Hippocampal formation (tissue), 2 donors: ENCODE data around the gene SSR3.

ENCODE experiments used
- DNase-seq, 2 donors: peaks; one replicate each; lab custom pipeline; 2025; lab: John Stamatoyannopoulos, UW

The SSR3 gene

DNA sequence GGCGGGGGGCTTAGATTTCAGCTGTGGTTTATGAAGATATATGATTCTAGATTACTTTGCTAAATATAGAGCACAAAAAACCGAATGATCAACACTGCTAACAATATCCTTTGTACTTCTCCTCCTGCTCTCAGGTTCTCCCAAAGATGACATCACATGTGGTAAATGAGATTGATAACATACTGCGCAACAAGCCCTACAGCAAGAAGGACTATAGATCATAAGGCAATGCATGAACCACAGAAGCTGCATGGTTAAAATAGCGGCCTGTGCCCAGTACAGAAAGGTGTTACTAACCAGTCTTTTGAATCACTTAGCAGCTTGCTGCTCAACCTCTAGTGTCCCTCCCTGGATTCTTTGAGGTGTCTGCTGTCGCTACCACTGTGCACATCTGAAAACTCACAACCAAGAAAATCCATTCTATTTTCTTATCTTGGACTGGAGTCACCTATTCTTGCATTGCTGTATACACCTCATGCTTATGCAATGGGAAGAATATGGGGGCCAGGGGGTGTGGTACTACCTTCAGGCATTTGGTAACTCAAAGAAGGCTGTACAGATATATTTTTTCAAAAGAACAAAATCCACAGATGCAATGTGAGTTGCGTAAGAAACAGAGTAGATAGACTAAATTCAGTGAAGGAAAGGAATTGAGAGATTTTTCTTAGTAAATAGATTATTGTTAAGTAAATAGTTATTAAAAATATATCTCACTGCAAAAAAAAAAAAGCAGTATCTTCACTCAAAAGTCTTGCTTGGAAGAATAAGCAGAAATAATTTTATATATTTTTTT is 18.2 kb downstream of the SSR3 start:
- no peak for DNase-seq

- DNase-seq = no peak
Measured at GRCh38 chr3:156535798-156536197, 19.1 kb downstream of the SSR3 start.

- DNase-seq = peak; percentile 15 to 72
Measured at GRCh38 chr3:156535162-156535627, 19.7 kb downstream of the SSR3 start.

DNA sequence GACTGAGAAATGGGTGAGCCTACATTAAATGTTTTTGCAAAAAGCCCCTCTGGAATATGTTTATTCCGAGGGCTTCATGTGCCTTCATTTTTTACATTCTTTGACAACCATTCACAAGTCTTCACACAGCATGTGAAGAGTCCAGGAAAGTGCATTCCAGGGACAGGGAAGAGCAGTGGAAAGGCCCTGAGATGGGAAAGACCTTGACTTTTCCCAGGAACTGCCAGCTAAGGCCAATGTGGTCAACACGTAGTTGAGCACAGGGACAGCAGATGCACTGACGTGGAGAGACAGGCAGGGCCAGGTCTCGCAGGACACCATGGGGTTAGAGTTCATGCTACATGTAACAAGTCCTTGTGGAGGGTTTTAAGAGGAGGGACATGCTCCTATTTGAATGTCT is 21.7 kb downstream of the SSR3 start:
- DNase-seq = no peak

- DNase-seq = no peak
Measured at GRCh38 chr3:156532730-156533129, 22.2 kb downstream of the SSR3 start.

DNA sequence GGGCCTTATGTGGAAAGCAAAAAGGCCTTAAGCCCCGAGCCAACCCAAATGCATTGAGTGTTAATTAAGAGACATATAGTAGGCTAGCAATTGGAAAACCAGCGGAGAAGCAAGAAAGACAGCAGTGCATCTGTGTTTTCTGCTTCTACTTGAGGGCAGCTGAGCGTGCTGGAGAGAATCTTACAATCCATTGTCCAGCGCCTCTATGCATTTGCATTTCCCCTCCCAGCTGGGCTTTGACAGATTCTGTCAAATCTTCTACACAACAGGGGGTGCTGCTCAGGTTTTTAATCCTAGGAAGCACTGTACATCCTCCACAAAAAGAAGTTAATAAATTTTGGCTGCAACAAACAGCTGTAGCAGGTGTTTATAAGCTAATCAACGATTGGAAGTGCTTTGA is 23.9 kb downstream of the SSR3 start:
- DNase-seq = no peak

DNA sequence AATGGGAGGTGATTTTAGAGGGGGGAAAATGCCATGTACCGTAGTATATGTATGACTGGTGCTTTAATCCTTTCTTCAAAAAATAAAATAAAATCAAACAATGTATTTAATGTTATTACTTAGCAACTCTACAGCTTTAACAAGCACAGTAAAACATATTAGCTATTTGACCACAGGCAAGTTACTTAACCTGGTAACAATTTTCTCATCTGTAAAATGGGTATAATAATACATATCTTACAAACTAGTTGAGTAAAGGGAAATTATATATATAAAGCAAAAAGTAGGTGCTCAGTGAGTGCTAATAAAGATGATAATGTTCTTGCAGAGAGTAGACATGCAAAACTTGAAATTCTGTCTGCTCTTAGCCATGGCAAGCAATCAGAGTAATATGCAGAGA is 27.9 kb downstream of the SSR3 start:
- DNase-seq = no peak

- no peak for DNase-seq
Measured at GRCh38 chr3:156525808-156526207, 29.1 kb downstream of the SSR3 start.

GRCh38 chr3:156522673-156523072 is 32.2 kb downstream of the SSR3 start:
- DNase-seq = no peak

DNA sequence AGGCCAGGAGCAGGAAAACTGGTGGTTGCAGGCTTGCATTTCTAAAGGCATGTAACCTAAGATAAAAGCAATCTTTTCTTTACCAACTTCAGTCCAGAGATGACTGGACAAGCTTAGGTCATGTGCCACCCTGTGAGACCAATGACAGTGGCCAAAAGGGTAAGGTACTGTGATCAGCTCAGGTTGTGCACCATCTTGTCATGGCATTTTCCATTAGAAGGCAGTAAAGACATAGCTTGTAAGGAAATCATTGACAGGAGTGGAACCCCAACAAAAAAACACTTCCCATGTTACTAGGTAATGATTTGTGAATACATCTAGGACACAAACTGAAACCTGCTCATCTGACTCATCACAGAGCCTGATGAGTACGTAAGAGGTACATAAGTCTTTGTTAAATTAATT is 35.2 kb downstream of the SSR3 start:
- no peak for DNase-seq

- no peak for DNase-seq
Measured at GRCh38 chr3:156518726-156519125, 36.2 kb downstream of the SSR3 start.

- no peak for DNase-seq
Measured at GRCh38 chr3:156516961-156517360, 38.0 kb downstream of the SSR3 start.

GRCh38 chr3:156516284-156516683 is 38.6 kb downstream of the SSR3 start:
- no peak for DNase-seq

DNA sequence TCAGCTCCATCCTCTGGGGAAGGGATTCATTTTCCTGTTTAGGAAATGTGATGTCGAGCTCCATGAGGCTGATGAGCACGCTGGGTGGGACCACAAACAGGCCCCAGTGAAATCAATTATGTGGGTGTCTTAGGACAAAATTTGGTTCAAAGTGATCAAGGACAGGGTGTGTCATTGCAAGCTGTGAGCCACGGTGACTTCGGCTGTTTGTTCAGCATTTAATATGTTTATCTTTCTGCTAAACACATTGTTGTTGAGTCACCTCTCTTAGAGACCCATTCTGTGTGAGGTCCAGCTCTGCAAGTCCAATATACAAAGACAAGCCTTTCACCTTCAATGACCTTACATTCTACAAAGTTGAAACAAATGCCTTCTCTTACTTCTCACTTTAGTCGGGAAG is 41.3 kb downstream of the SSR3 start:
- DNase-seq = no peak

DNA sequence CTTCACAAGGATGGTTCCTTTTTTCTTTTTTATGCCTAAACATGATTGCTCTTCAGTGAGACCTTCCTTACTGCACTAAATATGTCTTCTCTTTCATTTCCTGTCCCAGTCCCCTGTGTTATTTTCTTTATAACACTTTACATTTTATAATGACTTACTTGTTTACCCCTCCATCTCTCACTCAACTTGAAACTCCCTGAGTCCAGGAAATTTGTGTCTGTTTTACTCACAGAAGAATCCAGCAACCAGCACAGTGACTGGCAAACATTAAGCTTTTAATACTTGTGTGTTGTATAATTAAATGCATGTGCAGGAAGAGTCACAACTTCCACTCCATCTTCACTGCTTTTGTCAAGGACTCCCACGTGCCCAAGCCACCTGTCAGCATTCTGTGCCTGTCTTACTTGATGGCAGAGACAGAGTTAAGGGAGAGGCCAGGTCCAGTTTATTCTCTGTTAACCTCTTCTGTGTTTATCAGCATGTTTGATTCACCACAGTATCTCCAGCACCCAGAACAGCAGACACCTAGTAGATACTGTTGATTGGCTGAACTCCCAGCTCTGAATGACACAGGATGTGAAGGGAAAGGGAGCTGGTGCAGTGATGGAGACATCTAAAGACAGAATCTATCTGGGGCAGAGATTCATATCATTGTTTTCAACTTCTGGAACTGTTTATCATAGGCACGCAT is 42.8 kb downstream of the SSR3 start:
- DNase-seq = no peak

- DNase-seq = peak in 1 of 2 donors; percentile 75
Measured at GRCh38 chr3:156509189-156510174, 45.4 kb downstream of the SSR3 start.

DNA sequence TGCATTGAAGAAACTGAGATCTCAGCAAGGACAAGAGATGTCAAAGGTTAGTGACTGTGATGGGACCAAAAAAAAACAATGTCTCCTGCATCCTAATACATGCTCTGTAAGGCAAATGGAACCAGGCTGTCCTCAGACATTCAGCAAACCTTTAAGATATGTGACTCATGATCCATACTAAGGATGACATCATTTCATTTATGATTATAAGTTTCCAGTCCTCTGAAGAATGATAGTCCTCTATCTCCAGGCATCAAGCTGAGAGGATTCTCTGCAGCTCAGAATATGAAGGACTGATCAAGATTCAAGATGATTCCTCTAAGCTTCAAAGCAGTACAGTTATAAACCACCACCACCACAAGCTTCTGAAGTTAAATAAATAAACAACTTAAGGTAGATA is 47.6 kb downstream of the SSR3 start:
- no peak for DNase-seq

DNA sequence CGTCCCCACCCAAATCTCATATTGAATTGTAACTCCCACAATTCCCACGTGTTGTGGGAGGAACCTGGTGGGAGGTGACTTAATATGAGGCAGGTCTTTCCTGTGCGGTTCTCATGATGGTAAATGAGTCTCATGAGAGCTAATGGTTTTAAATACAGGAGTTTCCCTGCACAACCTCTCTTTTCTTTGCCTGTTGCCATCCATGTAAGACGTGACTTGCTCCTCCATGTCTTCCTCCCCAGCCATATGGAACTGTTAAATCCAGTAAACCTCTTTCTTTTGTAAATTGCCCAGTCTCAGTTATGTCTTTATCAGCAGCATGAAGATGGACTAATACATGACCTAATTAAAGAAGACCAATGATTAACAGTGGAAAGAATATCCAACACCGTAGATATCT is 56.6 kb downstream of the SSR3 start:
- DNase-seq = no peak

GRCh38 chr3:156497326-156497725 is 57.6 kb downstream of the SSR3 start:
- DNase-seq = no peak

DNA sequence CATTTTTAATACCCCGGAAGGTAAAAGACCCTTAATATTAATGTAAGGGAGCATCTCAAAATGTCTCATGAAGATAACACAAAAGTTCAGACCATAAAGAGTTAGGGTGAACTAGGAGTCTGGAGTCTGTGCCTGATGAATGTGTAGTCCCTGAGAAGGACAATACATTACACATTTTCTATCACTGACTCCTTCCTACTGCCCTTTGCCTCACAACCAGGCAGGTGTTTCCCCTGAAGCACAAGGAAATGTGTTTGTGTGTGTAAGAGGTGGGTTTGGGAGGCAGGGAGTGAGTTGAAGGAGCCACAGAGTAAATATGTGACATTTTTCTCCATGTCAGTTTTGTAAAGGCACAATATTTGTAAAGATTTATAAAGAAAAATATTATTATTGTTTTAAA is 59.1 kb downstream of the SSR3 start:
- DNase-seq = no peak

DNA sequence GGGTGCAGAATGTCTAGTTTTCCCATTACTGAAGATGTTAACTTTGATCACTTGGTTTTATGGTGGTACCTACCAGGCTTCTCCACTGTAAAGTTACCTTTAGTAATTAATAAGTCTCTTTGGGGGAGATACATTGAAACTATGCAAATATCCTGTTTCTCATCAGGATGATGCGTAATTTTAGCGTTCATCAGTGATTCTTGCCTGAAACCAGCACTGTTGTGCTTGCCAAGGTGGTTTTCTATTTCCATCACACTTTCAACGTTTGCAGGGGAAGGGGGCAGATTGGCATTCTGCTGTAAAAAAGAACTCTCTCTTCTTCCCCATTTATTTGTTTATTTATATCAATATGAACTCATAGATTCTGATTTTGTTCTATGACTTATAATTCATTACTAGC is 61.0 kb downstream of the SSR3 start:
- DNase-seq = no peak

GRCh38 chr3:156492801-156493261 is 62.1 kb downstream of the SSR3 start:
- no peak for DNase-seq
